Transverse colon (tissue), 4 donors: ENCODE data around the gene TMEM151A.

Source experiments
- CTCF ChIP-seq, 5 experiments: fragments of 200-600 bp in 3 of 5; fragments of 450-650 bp in 2 of 5; sonication (generic) in 3 of 5; IDR thresholded peaks; 1 replicate in 2 of 5; 2 replicates in 3 of 5; pipeline ENCODE4 v1.5.1; 2016 to 2017; ENCODE audit warnings: antibody characterized with exemption in 5 of 5, inconsistent platforms in 3 of 5, mild to moderate bottlenecking in 2 of 5, moderate library complexity in 1 of 5
- EP300 ChIP-seq: sonication (generic); formaldehyde crosslinking; IDR thresholded peaks from one replicate; pipeline ENCODE4 v1.6.1; 2017; ENCODE audit warnings: antibody characterized with exemption, low read depth
- POLR2A ChIP-seq: fragments of 450-650 bp; IDR thresholded peaks from one replicate; pipeline ENCODE4 v1.6.1; 2016; ENCODE audit warnings: antibody characterized with exemption, mild to moderate bottlenecking, moderate library complexity
- POLR2AphosphoS5 ChIP-seq, 3 donors: sonication (generic); formaldehyde crosslinking; IDR thresholded peaks; one replicate each; pipeline ENCODE4 v1.6.1; 2016; ENCODE audit warnings: antibody characterized with exemption in 3 of 3

GRCh38 chr11:66302656-66303055 lies 11.0 kb downstream of the TMEM151A start:
- TF ChIP-seq EP300 (no peak), CTCF (IDR thresholded peaks at IDR 0.05) (no peak), POLR2A (no peak), POLR2AphosphoS5 (IDR thresholded peaks at IDR 0.05) (no peak)
